ENCODE results near the gene MAML3.

The MAML3 gene

DNA sequence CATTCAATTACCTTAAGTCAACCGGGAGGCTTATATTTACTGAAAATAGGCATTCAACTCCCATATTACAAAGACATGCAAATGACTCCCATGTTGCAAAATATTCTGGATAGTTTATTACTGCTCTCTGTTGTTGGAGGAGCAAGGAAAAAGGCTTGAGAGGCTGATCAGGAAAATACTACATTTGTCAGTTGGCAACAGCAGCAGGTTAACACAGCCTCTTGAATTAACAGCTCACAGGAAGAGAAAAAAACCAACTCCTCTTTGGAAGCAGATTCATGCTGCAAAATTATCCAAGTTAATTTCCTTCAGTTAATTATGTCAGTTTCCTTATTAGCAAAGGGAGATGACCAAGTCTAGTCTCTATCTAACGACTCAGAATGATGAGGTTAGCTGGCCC is 238.9 kb downstream of the MAML3 start:
- no peak for TF ChIP-seq SUZ12 (IDR thresholded peaks at IDR 0.05)
- TF ChIP-seq BHLHE40 (IDR thresholded peaks at IDR 0.05; ENCODE audit: borderline replicate concordance) = no peak
- TF ChIP-seq SP1 (IDR thresholded peaks at IDR 0.05) = no peak
- no peak for TF ChIP-seq HDGF (IDR thresholded peaks at IDR 0.05; ENCODE audit: borderline replicate concordance)
- no peak for TF ChIP-seq ELF4 (IDR thresholded peaks at IDR 0.05)
- TF ChIP-seq FOXM1 (IDR thresholded peaks at IDR 0.05; ENCODE audit: borderline replicate concordance) = no peak
- no peak for TF ChIP-seq L3MBTL2 (conservative IDR thresholded peaks at IDR 0.05)
- TF ChIP-seq FOXK2 (IDR thresholded peaks at IDR 0.05) = no peak
- no peak for TF ChIP-seq TARDBP (IDR thresholded peaks at IDR 0.05)
- TF ChIP-seq LEF1 (IDR thresholded peaks at IDR 0.05; ENCODE audit: borderline replicate concordance) = no peak
- TF ChIP-seq ARNT (IDR thresholded peaks at IDR 0.05) = no peak
- no peak for TF ChIP-seq CTBP1 (IDR thresholded peaks at IDR 0.05; ENCODE audit: borderline replicate concordance)
- no peak for TF ChIP-seq PKNOX1 (IDR thresholded peaks at IDR 0.05)
- TF ChIP-seq FOXA1 (IDR thresholded peaks at IDR 0.05) = no peak
- no peak for TF ChIP-seq NFRKB (IDR thresholded peaks at IDR 0.05)
- ChIA-PET POLR2A (interaction anchor here (1.0 kb wide), 1 partner anchor 106 kb away, joined by 3 read pairs; no protein-coding TSS in a partner anchor), CTCF (interaction anchor here (0.6 kb wide), 1 partner anchor 426 kb away, joined by 6 read pairs; no protein-coding TSS in a partner anchor)
- no peak for DNase-seq (ENCODE audit: extremely low spot score)

- DNase-seq (ENCODE audit: extremely low spot score) = no peak
- POLR2A ChIA-PET = interaction anchor here (0.6 to 1.0 kb wide), 4 partner anchors 8 to 830 kb away, joined by 3 read pairs; partner anchors contain the start of gene SETD7
- CTCF ChIA-PET = interaction anchor here (0.5 to 1.4 kb wide), 6 partner anchors 8 to 426 kb away, joined by 3 to 6 read pairs (median 3); no protein-coding TSS in a partner anchor
Measured at GRCh38 chr4:139913995-139914598, 239.9 kb downstream of the MAML3 start.

GRCh38 chr4:139913398-139913990 is 240.5 kb downstream of the MAML3 start:
- no peak for TF ChIP-seq PKNOX1 (IDR thresholded peaks at IDR 0.05)
- no peak for TF ChIP-seq L3MBTL2 (conservative IDR thresholded peaks at IDR 0.05)
- no peak for TF ChIP-seq ARNT (IDR thresholded peaks at IDR 0.05)
- ChIA-PET CTCF (interaction anchor here (0.5 to 1.4 kb wide), 5 partner anchors 8 to 256 kb away, joined by 3 to 5 read pairs (median 3); no protein-coding TSS in a partner anchor), POLR2A (interaction anchor here (0.7 to 0.9 kb wide), 2 partner anchors 357 to 829 kb away, joined by 3 read pairs; partner anchors contain the start of gene SETD7)
- DNase-seq (ENCODE audit: extremely low spot score) = no peak

More at GRCh38 chr4:139913995-139914598, 239.9 kb downstream of the MAML3 start:
- TF ChIP-seq LEF1 (IDR thresholded peaks at IDR 0.05; ENCODE audit: borderline replicate concordance) = no peak
- TF ChIP-seq ELF4 (IDR thresholded peaks at IDR 0.05) = no peak
- TF ChIP-seq ARNT (IDR thresholded peaks at IDR 0.05) = no peak
- TF ChIP-seq BHLHE40 (IDR thresholded peaks at IDR 0.05; ENCODE audit: borderline replicate concordance) = no peak

GRCh38 chr4:139912445-139912844 is 241.5 kb downstream of the MAML3 start:
- POLR2A ChIA-PET = no interaction called here
- no peak for TF ChIP-seq ARNT (IDR thresholded peaks at IDR 0.05)
- no peak for TF ChIP-seq NFRKB (IDR thresholded peaks at IDR 0.05)
- no peak for TF ChIP-seq FOXK2 (IDR thresholded peaks at IDR 0.05)
- TF ChIP-seq PKNOX1 (IDR thresholded peaks at IDR 0.05) = no peak
- CTCF ChIA-PET = no interaction called here
- no peak for DNase-seq (ENCODE audit: extremely low spot score)

DNA sequence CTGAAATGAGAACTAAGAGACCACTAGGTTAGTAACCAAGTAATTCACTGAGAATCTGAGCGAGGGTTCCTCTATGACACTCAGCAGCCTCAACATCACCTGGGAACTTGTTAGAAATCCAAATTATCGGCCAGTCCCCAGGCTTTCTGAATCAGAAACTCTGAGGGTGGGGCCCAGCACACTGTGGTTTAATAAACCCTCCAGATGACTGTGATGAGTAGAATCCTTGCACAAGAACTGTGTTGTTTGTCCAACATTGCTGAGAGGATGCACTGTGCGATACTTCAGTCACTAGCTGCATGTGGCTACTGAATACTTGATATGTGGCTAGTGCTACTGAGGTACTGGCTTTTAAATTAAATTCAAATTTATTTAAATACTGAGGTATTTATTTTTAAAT is 243.9 kb downstream of the MAML3 start:
- DNase-seq (ENCODE audit: extremely low spot score) = no peak
- ChIA-PET CTCF (no interaction called here), POLR2A (no interaction called here)
- TF ChIP-seq LEF1 (IDR thresholded peaks at IDR 0.05; ENCODE audit: borderline replicate concordance) (no peak), ZNF384 (IDR thresholded peaks at IDR 0.05) (no peak), HDGF (IDR thresholded peaks at IDR 0.05; ENCODE audit: borderline replicate concordance) (no peak), PKNOX1 (IDR thresholded peaks at IDR 0.05) (no peak), FOXA1 (IDR thresholded peaks at IDR 0.05) (no peak), SP1 (IDR thresholded peaks at IDR 0.05) (no peak), L3MBTL2 (conservative IDR thresholded peaks at IDR 0.05) (no peak), NFRKB (IDR thresholded peaks at IDR 0.05) (no peak), SUZ12 (IDR thresholded peaks at IDR 0.05) (no peak), FOXK2 (IDR thresholded peaks at IDR 0.05) (no peak)
